ENCODE measurements around the gene AGTRAP.
A peak's percentile ranks its signal among the peaks of the same experiment; 100 is the strongest.

Gene AGTRAP

DNA sequence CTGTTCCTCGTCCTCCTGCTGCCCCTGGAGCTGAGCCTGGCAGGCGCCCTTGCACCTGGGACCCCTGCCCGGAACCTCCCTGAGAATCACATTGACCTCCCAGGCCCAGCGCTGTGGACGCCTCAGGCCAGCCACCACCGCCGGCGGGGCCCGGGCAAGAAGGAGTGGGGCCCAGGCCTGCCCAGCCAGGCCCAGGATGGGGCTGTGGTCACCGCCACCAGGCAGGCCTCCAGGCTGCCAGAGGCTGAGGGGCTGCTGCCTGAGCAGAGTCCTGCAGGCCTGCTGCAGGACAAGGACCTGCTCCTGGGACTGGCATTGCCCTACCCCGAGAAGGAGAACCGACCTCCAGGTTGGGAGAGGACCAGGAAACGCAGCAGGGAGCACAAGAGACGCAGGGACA is 29.6 kb upstream of the AGTRAP start:
- no peak for DNase-seq (ENCODE audit: low read depth)

GRCh38 chr1:11707621-11708276 is 28.2 kb upstream of the AGTRAP start:
- DNase-seq (ENCODE audit: low read depth) = no peak

- DNase-seq (ENCODE audit: low read depth) = no peak
These were observed 27.2 kb upstream of the AGTRAP start for GRCh38 chr1:11708554-11709350.

DNA sequence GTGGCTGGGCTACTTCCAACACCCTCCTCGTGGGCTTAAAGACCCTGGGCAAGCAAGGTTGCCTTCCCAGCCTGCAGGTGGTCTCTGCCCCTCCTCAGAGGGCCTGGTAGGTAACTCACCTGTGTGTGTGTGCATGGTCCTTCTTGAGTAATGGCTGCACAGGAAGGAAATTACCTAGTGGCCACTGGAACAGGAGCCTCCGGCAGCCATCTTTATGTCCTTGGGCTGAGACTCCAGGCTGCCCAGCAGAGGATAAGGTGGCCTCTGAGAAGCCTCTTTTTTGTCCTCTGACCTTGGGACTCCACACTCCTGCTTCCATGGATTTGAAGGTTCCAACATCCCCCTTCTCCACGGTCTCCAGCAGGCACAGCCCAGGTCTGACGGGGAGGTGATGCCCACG is 24.4 kb upstream of the AGTRAP start:
- no peak for DNase-seq (ENCODE audit: low read depth)

- DNase-seq (ENCODE audit: low read depth) = no peak
These were observed 23.7 kb upstream of the AGTRAP start for GRCh38 chr1:11712285-11712684.

DNA sequence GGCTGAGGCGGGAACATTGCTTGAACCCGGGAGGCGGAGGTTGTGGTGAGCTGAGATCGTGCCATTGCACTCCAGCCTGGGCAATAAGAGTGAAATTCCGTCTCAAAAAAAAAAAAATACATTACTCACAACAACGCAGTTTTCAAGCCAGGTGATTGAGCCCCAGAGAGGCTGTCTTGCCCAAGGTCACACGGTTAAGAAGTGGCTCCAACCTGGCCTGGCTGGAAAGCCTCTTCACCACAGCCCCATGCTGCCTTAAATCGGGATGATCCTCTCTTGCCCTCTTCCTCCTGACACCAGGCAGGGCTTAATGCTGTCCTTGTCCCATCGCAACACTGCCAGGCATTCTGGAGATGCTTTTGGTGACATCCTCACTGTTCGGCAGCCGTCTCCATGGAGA is 22.8 kb upstream of the AGTRAP start:
- no peak for DNase-seq (ENCODE audit: low read depth)

DNA sequence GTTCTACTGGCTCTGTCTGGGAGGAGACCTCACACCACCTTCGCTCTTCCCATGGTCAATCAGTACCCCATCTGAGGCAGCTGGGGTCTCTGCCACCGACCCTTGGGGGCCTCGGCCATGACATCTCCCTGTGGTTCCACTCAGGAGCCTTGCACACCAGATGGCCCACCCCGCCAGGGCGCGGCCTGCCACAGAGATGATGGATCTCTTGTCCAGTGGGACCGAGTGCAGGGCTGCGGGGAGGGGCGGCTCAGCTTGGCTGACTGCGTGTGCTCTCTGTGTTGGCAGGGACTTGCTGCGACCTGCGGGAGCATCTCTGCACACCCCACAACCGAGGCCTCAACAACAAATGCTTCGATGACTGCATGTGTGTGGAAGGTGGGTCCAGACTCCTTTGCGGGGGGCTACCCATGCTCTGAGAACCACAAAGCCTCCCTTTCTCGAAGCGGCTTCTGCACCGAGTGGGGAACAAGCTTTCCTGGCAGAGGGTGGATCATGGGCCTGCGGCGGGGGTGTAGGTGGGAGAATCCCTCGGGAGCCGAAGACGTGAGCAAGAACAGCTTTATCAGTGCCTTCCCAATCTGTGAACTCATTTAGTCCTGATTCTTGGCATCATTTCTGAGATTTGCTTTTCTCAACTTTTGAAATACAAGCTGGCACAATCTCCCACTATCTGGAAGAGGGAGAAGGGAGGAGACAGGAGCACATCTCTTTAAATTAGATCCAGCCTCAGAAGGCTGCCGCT is 20.9 kb upstream of the AGTRAP start:
- no peak for DNase-seq (ENCODE audit: low read depth)

- DNase-seq (ENCODE audit: low read depth) = peak; percentile 72
These were observed 16.5 kb upstream of the AGTRAP start for GRCh38 chr1:11719313-11720032.

DNA sequence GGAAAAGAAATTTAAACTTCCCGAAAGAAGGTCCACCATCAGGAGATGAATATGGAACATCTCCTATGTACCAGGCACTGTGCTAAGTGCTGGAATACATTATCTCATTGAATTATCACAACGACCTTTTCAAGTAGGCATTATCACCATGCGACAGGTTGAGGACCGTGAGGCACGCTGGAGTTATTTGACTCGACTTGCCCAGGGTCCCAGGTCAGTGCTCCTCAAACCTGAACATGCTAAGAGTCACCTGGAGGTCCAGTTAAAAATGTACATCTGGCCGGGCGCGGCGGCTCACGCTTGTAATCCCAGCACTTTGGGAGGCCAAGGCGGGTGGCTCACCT is 15.9 kb upstream of the AGTRAP start:
- DNase-seq (ENCODE audit: low read depth) = no peak

- no peak for DNase-seq (ENCODE audit: low read depth)
These were observed 15.4 kb upstream of the AGTRAP start for GRCh38 chr1:11720525-11720924.

DNA sequence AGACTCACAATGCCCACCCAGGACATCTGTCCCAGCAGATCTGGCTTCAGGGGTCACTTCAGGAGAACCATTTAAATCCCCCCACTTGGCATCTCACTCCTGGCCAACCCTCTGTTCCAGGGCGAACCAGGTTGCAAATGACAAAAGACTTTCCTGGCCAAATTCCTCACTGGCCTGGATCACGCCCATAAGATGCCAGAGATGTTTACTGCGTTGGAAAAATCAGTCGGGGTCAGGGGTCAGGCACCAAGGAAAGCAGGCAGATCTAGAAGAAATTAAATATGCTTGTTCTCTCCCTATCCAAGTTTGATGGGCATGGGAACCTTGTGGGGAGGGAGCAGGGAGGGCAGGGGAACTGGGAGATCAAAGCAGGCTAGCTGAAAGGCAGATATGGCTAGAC is 14.6 kb upstream of the AGTRAP start:
- DNase-seq (ENCODE audit: low read depth) = no peak

- no peak for DNase-seq (ENCODE audit: low read depth)
These were observed 13.4 kb upstream of the AGTRAP start for GRCh38 chr1:11722538-11722937.

DNA sequence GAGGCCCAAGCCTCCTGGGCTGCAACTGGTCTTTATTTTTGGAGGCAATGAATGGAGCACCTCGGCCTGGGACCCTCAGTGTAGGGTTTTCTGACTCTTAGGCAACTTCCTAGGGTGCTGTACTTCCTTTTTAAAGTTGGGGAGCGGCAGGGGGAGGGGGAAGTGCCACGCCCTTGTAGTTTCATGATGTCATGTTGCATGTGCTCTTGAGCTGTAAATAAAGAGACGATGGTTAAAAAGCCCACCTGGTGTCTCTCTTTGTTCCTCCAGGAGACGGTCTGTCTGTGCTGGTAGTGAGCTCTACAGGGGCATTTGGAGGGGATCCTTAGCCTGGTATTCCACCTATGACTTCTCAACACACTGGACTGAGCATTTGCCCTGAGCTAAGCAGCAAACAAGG is 10.3 kb upstream of the AGTRAP start:
- DNase-seq (ENCODE audit: low read depth) = no peak

DNA sequence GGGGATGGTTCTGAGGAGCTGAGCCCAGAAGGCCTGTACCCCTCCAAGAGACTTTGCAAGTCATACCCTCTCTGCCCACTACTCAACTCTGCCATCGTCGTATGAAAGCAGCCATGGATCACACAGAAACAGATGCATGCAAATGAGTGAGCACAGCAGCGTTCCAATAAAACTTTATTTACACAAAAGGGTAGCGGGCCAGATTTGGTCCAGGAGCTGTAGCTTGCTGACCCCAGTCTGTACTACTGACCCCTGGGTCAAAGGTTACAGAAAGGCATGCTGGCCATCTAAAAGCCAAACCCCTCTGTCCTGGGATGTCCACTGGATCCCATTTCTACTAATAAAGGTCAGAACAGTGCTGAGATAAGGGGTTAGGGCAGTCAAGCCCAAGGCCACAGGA is 8.8 kb upstream of the AGTRAP start:
- DNase-seq (ENCODE audit: low read depth) = no peak

DNA sequence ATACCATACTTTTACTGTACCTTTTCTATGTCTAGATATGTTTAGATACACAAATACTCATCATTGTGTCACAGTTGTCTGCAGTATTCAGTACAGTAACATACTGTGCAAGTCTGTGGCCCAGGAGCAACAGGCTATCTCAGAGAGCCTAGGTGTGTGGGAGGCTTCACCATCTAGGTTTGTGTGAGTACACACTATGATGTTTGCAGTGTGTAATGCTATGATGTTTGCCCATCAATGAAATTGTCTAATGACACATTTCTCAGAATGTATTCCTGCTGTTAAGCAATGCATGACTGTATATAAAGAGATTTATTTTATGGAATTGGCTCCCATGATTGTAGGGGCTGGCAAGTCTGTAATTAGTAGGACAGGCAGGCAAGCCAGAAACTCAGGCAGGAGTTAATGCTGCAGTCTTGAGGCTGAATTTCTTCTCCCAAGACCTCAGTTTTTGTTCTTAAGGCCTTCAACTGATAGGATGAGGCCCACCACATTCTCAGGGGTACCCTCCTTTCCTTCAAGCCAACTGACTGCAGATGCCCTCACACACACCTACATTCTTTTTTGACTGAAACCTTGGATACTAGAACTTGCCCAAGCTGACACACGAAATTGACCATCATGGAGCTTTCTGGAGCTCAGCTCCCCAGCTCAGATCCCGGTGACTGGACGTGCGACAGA is 7.7 kb upstream of the AGTRAP start:
- DNase-seq (ENCODE audit: low read depth) = no peak

- no peak for DNase-seq (ENCODE audit: low read depth)
These were observed 6.8 kb upstream of the AGTRAP start for GRCh38 chr1:11729155-11729497.

GRCh38 chr1:11729498-11730428 is 6.2 kb upstream of the AGTRAP start:
- DNase-seq (ENCODE audit: low read depth) = no peak

DNA sequence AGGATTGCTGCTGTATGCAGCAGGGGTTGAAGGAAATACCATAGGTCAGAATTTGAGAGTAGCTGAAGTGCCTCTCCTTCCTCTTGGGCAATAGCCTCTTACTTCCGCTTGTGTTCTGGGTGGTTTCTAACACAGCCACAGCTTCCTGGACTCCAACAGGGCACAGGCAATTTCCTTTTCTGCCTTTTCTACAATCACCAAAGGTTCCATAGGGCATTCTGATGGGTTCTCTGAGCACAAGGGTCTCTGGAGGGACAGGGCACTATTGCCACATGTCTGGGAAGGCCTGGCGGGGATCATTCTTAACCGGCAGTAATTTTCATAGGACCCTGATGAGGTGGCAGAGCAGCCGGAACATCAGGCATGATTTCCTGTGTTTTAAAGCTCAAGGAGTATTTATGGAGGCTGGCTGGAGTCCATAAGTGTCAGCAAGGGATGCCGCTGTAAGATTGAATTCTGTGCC is 5.5 kb upstream of the AGTRAP start:
- no peak for DNase-seq (ENCODE audit: low read depth)

DNA sequence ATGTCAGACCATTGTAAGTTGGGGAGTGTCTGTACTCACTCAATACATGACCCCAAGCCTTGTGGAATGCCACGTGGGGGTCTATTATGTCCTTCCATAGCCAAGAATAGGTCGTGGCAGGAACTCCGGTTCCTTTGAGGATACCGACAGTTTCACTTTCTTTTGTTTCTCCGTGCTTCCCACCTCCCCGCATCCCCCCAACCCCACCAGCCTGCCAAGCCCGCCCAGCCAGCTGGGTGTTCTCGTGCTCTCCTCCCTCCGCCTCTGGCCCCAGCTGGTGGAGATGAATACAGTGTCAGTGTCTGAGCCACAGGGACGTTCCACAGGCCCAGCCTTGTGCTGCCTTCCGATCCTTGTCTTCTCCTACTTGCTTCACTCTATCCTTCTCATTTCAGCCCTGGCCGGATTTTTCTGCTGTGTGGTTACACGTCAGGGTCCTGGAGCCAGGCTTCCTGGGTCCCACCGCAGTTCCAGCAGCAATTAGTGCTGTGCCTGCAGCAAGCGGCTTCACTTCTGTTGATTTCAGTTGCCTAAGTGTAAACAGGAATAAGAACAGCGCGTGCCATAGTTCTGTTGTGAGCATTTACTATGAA is 4.1 kb upstream of the AGTRAP start:
- DNase-seq (ENCODE audit: low read depth) = no peak

DNA sequence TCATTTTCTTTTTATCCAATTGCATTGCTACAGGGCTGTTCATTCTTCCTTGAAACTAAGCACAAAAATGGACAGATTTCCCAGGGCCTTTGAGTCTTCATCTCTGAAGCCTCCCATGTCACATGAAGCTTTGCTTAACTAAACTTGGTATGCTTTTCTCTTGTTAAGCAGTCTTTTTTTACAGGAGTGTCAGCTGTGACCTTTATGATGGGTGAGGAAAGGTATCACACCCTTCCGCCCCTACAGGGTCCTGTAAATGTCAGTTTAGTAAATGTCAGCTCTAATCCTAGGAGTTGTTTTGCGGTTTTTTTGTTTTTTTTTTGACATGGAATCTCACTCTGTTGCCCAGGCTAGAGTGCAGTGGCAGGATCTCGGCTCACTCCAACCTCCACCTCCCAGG is 2.6 kb upstream of the AGTRAP start:
- DNase-seq (ENCODE audit: low read depth) = no peak

GRCh38 chr1:11735531-11735853 is 444 bp upstream of the AGTRAP start:
- no peak for DNase-seq (ENCODE audit: low read depth)

Data from stimulated activated CD8-positive, alpha-beta memory T cell treated with anti-CD3 and anti-CD28 coated beads, Interleukin-12 subunit alpha, Interleukin-12 subunit beta, amount 100 ng/mL, for 4 hours (primary cell).